NCI-H82 treated with DMSO at 0.1 percent for 48 hours (cell line): ENCODE measurements around the gene YWHAH.
"Not testable (repeated sequence)": the region's sequence is repeated elsewhere in the genome, so short reads cannot be mapped to it uniquely, and the experiment has no call there.

Experiments
- DNase-seq: peaks from one replicate; lab custom pipeline; 2025; ENCODE audit not compliant: unreplicated experiment; lab: John Stamatoyannopoulos, UW

YWHAH gene

DNA sequence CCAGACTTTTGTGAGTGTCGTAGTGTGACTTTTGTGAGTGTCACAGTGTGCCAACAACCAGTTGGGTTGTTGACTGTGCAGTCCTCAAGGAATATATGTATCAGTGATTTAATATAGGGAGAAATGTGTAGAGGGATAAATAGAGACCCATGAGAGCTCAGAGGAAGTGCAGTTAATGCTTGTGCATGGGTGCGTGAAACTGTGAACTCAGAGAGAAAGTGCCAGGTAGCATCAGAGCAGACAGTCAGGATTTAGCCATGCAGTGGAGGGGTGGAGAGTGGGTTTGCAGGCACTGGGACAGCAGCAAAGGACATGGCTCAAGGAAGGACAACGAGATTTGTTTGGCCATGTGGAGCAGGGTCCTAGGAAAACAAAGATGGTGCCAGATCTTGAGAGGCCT lies 33.6 kb downstream of the YWHAH start:
- DNase-seq, result no peak

DNA sequence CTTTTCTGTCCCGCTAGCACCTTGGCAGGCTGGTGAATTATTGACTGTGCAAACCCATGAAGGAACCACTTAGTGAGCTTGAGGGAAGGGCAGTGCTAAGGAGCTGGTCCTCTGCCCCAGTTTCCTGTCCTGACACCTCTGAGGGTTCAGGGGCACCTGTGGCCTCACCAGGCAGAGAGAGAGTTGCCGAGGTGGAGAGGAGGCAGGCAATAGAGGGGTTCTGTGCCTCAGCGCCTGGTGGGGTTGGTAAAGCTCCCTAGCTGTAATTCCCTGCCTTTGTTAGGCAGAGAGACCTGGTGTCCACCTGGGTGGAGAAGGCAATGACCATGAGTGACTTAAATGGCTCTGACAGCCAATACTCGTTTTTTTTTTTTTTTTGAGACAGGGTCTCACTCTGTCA lies 36.3 kb downstream of the YWHAH start:
- DNase-seq, result no peak

DNA sequence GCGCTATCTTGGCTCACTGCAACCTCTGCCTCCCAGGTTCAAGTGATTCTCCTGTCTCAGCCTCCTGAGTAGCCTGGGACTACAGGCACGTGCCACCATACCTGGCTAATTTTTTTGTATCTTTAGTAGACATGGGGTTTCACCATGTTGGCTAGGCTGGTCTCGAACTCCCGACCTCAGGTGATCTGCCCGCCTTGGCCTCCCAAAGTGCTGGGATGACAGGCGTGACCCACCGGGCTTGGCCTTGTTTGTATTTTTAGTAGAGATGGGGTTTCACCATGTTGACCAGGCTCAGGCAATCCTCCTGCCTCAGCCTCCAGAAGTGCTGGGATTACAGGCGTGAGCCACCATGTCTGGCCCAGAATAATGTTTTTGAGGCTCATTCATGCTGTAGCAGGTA lies 37.6 kb downstream of the YWHAH start:
- not testable (repeated sequence) for DNase-seq

DNA sequence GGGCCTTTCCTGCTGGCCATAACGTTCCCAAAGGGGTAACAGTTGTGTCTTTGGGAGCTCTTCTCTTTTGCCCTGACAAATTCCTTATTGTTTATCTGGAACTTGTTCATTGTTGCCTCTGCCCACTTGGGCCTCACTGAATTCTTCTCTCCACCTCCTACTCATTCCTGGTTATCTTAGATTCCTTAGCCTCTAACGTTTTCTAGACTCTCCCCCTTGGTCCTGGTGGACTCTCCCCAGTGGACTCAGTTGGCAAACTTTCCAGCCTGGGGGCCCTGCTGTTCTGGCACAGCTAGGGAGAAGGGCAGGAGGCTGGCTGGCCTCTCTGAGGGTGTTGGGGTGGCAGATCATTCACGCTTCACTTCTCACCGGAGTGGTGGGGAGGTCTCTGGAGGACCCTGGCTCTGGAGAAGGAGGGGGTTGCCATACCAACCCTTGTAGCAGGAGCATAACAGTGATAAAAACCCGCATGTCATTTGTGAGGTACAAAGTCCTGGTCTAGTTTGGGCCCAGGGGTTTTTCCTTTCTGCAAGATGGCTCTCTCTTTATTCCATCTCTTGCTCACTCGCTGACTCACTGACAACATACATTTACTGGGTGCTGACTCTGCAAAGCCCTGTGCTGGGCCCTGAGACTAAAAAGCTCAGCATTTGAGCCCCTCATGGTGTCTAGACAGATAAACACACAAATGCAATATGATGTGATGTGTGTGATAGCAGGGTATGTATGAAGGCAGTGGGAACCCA lies 39.7 kb downstream of the YWHAH start:
- DNase-seq, result no peak

DNA sequence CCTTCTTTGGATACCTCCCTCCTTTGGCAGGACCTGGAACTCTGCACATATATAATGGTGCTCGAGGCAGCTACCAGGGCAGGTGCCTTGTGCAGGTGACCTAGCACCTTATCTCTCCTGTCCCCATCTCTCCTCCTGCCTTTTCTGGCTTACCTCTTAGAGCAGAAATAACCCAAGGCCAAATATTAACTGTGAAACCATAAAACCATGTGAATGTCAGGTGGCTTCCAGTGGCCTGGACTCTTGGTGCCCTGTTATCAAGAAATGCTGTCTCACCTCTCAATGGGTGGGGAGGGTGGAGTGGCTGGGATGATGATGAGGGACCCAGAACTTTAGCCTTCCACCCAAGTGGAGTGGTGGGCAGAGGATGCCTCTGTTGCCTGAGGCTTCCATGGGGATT lies 42.9 kb downstream of the YWHAH start:
- DNase-seq, result no peak

DNA sequence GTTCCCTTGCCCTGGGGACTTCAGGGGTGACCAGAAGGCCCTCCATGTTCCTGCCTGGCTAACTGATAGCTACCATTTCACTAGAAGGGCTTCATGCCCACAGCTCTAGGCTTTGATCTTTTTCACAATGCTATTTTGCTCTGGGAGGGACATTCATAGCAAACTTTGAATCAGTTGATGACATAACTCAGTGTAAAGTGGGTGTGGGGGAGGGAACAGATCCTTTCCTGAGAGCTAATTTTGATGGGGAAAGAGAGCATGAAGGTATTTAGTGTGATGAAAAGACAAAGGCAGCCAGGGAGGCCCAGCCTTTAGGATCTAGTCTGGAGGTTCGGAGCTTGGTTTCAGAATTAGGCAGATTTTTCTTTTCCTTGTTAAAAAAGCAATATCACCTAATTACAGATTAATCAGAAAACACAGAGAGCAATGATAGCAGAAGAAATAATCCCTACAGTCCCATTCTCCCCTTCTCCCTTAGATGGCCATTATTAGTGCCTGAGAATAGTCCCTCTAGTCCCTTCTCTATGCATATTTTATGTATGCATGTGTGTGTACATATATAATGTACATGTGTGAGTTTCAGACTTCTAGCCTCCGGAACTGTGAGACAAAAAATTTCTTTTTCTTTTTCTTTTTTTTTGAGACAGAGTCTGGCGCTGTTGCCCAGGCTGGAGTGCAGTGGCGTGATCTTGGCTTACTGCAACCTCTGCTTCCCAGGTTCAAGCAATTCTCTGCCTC lies 46.9 kb downstream of the YWHAH start:
- no peak for DNase-seq

DNA sequence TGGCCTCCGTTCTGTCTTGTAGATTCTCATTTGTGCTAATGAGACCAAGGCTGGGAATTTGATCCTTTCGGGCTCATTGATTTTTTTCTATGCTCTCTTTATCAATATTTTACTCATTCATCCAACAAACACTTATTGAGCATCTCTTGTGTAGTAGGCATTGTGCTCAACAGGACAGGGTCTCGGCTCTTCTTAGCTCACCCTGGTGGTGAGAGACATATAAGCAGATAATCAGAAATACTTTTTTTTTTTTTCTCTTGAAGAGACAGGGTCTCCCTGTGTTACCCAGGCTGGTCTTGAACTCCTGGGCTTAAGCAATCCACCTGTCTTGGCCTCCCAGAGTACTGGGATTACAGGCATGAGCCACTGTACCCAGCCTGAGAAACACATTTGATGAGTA lies 50.7 kb downstream of the YWHAH start:
- no peak for DNase-seq

DNA sequence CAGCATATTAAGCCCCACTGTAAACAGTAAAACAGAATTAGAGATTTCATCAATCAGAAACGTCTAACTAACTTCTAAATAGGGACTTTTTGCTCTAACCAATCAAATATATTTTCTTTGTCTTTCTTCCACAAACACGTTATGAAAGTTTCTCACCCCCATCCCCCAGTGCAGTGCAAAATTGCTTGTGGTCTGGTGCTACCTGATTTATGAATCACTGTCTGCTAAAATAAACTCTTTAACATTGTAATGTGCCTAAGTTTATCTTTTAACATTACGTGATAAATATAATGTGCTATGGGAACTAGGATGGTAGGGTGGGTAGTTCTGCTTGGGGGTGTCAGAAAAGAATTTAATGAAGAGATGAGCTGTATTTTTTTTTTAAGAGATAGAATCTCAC lies 51.5 kb downstream of the YWHAH start:
- no peak for DNase-seq

DNA sequence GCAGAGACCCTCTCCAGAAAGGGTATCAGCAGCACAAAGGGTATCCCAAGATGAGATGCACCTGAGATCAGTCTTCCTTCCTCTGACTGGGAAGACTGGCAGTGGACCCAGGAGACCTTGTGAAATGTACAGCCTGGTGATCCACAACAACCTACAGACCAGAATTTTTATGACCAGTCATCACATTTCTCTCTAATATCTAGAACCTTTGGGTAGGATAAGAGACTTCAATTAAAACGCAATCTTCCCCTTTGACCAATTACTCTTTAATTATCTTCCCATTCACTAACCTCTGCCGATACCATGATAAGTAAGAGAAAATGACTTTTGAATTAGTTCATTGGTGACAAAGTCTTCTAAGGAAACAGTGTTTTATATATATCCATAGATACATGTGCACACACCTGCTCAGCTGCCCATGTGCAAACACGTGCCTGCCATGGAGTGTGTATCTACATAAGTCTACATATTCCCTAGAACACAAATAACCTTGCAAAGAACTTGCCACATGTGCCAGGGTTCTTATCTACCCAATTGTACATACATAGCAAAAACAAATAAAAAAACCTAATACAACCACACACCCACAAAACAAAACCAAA lies 54.5 kb downstream of the YWHAH start:
- DNase-seq, result no peak

DNA sequence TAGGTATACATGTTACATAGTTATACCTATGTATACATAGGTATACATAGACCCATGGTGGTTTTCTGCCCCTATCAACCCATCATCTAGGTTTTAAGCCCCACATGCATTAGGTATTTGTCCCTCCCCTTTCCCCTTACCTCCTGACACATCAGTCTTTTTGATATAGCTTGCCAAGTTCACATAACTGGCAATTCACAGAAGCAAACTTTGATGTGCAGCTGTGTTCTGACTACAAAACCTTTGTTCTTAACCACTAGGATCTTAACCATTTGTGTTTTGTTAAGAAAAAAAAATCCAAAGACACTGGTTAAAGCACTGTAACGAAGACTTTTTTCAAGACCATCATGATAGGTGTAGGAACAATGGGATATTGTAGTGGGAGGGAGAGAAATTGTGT lies 55.8 kb downstream of the YWHAH start:
- DNase-seq, result no peak

DNA sequence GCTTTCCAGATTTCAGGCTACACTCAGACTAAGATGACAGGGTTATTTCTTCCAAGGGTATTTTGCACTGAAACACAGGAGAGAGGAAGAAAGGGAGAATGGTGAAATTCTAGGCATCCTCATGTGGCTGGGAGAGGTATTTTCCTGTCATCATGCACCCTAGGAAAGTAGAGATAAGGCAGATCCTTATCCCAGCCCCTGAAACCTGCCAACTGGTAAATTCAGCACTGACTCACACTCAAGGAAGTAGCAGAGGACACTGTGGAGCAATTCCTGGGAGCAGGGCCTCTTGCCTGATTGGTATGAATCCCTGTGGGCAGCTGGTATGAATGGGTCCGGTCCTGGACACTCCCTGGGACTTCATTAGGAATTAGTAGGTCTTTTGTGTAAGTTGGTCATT lies 61.1 kb downstream of the YWHAH start:
- no peak for DNase-seq
